ENCODE results near the gene TTLL5. TPM values are rescaled to one million over a fixed set of nuclear protein-coding genes. Genes with fewer than 3 reads are reported as not detected.
A peak's percentile ranks its signal among the peaks of the same experiment; 100 is the strongest.

TTLL5 gene
- polyA plus RNA-seq, 4 donors: 4.6 to 14.8 (median 8.5) TPM

GRCh38 chr14:75720842-75721498, 59.9 kb downstream of the TTLL5 start:
- FAIRE-seq (no peak), DNase-seq (peak in 1 of 2 donors; percentile 7)
- H3K27ac ChIP-seq (ENCODE audit: low read depth in 1 of 3, low read length in 2 of 3): no peak overlapping the region
- WGBS, 3 donors: 43 to 68% (median 65%) methylated on average over 4 of the region's 4 CpGs
- H3K36me3 ChIP-seq (ENCODE audit: control insufficient read depth in 3 of 3, insufficient read depth in 2 of 3, low read depth in 1 of 3, low read length in 3 of 3): peaks cover 4 to 17% (median 5%) of the 10 kb centered on the region in 3 donors
- no peak overlapping the region for H3K4me3 ChIP-seq (ENCODE audit: low read depth in 1 of 3, low read length in 3 of 3)
- no peaks in the 10 kb centered on the region for H3K4me1 ChIP-seq (ENCODE audit: control insufficient read depth in 3 of 3, insufficient read depth in 2 of 3, low read depth in 1 of 3, low read length in 2 of 3)
- no peaks in the 10 kb centered on the region for H3K27me3 ChIP-seq (ENCODE audit: control insufficient read depth in 3 of 3, insufficient read depth in 3 of 3, low read length in 3 of 3)
- no peaks in the 10 kb centered on the region for H3K9me3 ChIP-seq (ENCODE audit: control insufficient read depth in 2 of 2, insufficient read depth in 1 of 2, low read depth in 1 of 2, low read length in 1 of 2)

- peaks cover 0 to 3% (median 0%) of the 10 kb centered on the region in 3 donors for H3K4me1 ChIP-seq (ENCODE audit: control insufficient read depth in 3 of 3, insufficient read depth in 2 of 3, low read depth in 1 of 3, low read length in 2 of 3)
- H3K4me3 ChIP-seq (ENCODE audit: low read depth in 1 of 3, low read length in 3 of 3): no peak overlapping the region
- 59 to 85% (median 78%) methylated on average over 1 of the region's 1 CpG for WGBS, 3 donors
- FAIRE-seq: no peak
- no peak overlapping the region for H3K27ac ChIP-seq (ENCODE audit: low read depth in 1 of 3, low read length in 2 of 3)
- H3K27me3 ChIP-seq (ENCODE audit: control insufficient read depth in 3 of 3, insufficient read depth in 3 of 3, low read length in 3 of 3): no peaks in the 10 kb centered on the region
- no peak for DNase-seq
- H3K36me3 ChIP-seq (ENCODE audit: control insufficient read depth in 3 of 3, insufficient read depth in 2 of 3, low read depth in 1 of 3, low read length in 3 of 3): peaks cover 4 to 12% (median 5%) of the 10 kb centered on the region in 3 donors
- H3K9me3 ChIP-seq (ENCODE audit: control insufficient read depth in 2 of 2, insufficient read depth in 1 of 2, low read depth in 1 of 2, low read length in 1 of 2): no peaks in the 10 kb centered on the region
Observed at GRCh38 chr14:75723716-75724115, 62.7 kb downstream of the TTLL5 start.

GRCh38 chr14:75724414-75725204, 63.6 kb downstream of the TTLL5 start:
- WGBS, 3 donors: 88 to 92% (median 89%) methylated on average over 6 of the region's 6 CpGs
- no peak for FAIRE-seq

GRCh38 chr14:75725481-75725880, 64.4 kb downstream of the TTLL5 start:
- Histone ChIP-seq H3K4me1 (ENCODE audit: control insufficient read depth in 3 of 3, insufficient read depth in 2 of 3, low read depth in 1 of 3, low read length in 2 of 3) (peaks cover 0 to 3% (median 0%) of the 10 kb centered on the region in 3 donors), H3K9me3 (ENCODE audit: control insufficient read depth in 2 of 2, insufficient read depth in 1 of 2, low read depth in 1 of 2, low read length in 1 of 2) (no peaks in the 10 kb centered on the region), H3K27ac (ENCODE audit: low read depth in 1 of 3, low read length in 2 of 3) (no peak overlapping the region), H3K4me3 (ENCODE audit: low read depth in 1 of 3, low read length in 3 of 3) (no peak overlapping the region), H3K27me3 (ENCODE audit: control insufficient read depth in 3 of 3, insufficient read depth in 3 of 3, low read length in 3 of 3) (no peaks in the 10 kb centered on the region), H3K36me3 (ENCODE audit: control insufficient read depth in 3 of 3, insufficient read depth in 2 of 3, low read depth in 1 of 3, low read length in 3 of 3) (peaks cover 4 to 7% (median 5%) of the 10 kb centered on the region in 3 donors)
- 69 to 92% (median 89%) methylated on average over 3 of the region's 3 CpGs for WGBS, 3 donors
- no peak for DNase-seq
- FAIRE-seq: no peak

More at GRCh38 chr14:75724414-75725204, 63.6 kb downstream of the TTLL5 start:
- no peak for DNase-seq
- no peaks in the 10 kb centered on the region for H3K27me3 ChIP-seq (ENCODE audit: control insufficient read depth in 3 of 3, insufficient read depth in 3 of 3, low read length in 3 of 3)
- H3K4me1 ChIP-seq (ENCODE audit: control insufficient read depth in 3 of 3, insufficient read depth in 2 of 3, low read depth in 1 of 3, low read length in 2 of 3): peaks cover 0 to 3% (median 0%) of the 10 kb centered on the region in 3 donors
- H3K27ac ChIP-seq (ENCODE audit: low read depth in 1 of 3, low read length in 2 of 3): no peak overlapping the region
- peaks cover 4 to 7% (median 5%) of the 10 kb centered on the region in 3 donors for H3K36me3 ChIP-seq (ENCODE audit: control insufficient read depth in 3 of 3, insufficient read depth in 2 of 3, low read depth in 1 of 3, low read length in 3 of 3)
- no peak overlapping the region for H3K4me3 ChIP-seq (ENCODE audit: low read depth in 1 of 3, low read length in 3 of 3)
- no peaks in the 10 kb centered on the region for H3K9me3 ChIP-seq (ENCODE audit: control insufficient read depth in 2 of 2, insufficient read depth in 1 of 2, low read depth in 1 of 2, low read length in 1 of 2)

GRCh38 chr14:75726321-75726720, 65.3 kb downstream of the TTLL5 start:
- Histone ChIP-seq H3K4me3 (ENCODE audit: low read depth in 1 of 3, low read length in 3 of 3) (no peak overlapping the region), H3K36me3 (ENCODE audit: control insufficient read depth in 3 of 3, insufficient read depth in 2 of 3, low read depth in 1 of 3, low read length in 3 of 3) (peaks cover 4 to 7% (median 5%) of the 10 kb centered on the region in 3 donors), H3K27me3 (ENCODE audit: control insufficient read depth in 3 of 3, insufficient read depth in 3 of 3, low read length in 3 of 3) (no peaks in the 10 kb centered on the region), H3K9me3 (ENCODE audit: control insufficient read depth in 2 of 2, insufficient read depth in 1 of 2, low read depth in 1 of 2, low read length in 1 of 2) (no peaks in the 10 kb centered on the region), H3K4me1 (ENCODE audit: control insufficient read depth in 3 of 3, insufficient read depth in 2 of 3, low read depth in 1 of 3, low read length in 2 of 3) (peaks cover 0 to 3% (median 0%) of the 10 kb centered on the region in 3 donors), H3K27ac (ENCODE audit: low read depth in 1 of 3, low read length in 2 of 3) (no peak overlapping the region)
- WGBS, 3 donors: 96 to 98% (median 97%) methylated on average over 1 of the region's 1 CpG
- DNase-seq (peak; percentile 56 to 63), FAIRE-seq (no peak)

- FAIRE-seq: no peak
Observed at GRCh38 chr14:75727124-75727523, 66.1 kb downstream of the TTLL5 start.

GRCh38 chr14:75732888-75733287, 71.8 kb downstream of the TTLL5 start:
- no peaks in the 10 kb centered on the region for H3K9me3 ChIP-seq (ENCODE audit: control insufficient read depth in 2 of 2, insufficient read depth in 1 of 2, low read depth in 1 of 2, low read length in 1 of 2)
- no peaks in the 10 kb centered on the region for H3K27me3 ChIP-seq (ENCODE audit: control insufficient read depth in 3 of 3, insufficient read depth in 3 of 3, low read length in 3 of 3)
- WGBS, 3 donors: 95 to 98% (median 96%) methylated on average over 3 of the region's 3 CpGs
- peaks cover 0 to 5% (median 3%) of the 10 kb centered on the region in 3 donors for H3K4me1 ChIP-seq (ENCODE audit: control insufficient read depth in 3 of 3, insufficient read depth in 2 of 3, low read depth in 1 of 3, low read length in 2 of 3)
- FAIRE-seq (no peak), DNase-seq (no peak)
- peaks cover 0 to 3% (median 0%) of the 10 kb centered on the region in 3 donors for H3K36me3 ChIP-seq (ENCODE audit: control insufficient read depth in 3 of 3, insufficient read depth in 2 of 3, low read depth in 1 of 3, low read length in 3 of 3)
- no peak overlapping the region for H3K4me3 ChIP-seq (ENCODE audit: low read depth in 1 of 3, low read length in 3 of 3)
- H3K27ac ChIP-seq (ENCODE audit: low read depth in 1 of 3, low read length in 2 of 3): no peak overlapping the region

More at GRCh38 chr14:75727124-75727523, 66.1 kb downstream of the TTLL5 start:
- 94 to 96% (median 94%) methylated on average over 3 of the region's 3 CpGs for WGBS, 3 donors
- Histone ChIP-seq H3K36me3 (ENCODE audit: control insufficient read depth in 3 of 3, insufficient read depth in 2 of 3, low read depth in 1 of 3, low read length in 3 of 3) (peaks cover 4 to 6% (median 4%) of the 10 kb centered on the region in 3 donors), H3K9me3 (ENCODE audit: control insufficient read depth in 2 of 2, insufficient read depth in 1 of 2, low read depth in 1 of 2, low read length in 1 of 2) (no peaks in the 10 kb centered on the region), H3K27ac (ENCODE audit: low read depth in 1 of 3, low read length in 2 of 3) (no peak overlapping the region), H3K4me3 (ENCODE audit: low read depth in 1 of 3, low read length in 3 of 3) (no peak overlapping the region), H3K27me3 (ENCODE audit: control insufficient read depth in 3 of 3, insufficient read depth in 3 of 3, low read length in 3 of 3) (no peaks in the 10 kb centered on the region), H3K4me1 (ENCODE audit: control insufficient read depth in 3 of 3, insufficient read depth in 2 of 3, low read depth in 1 of 3, low read length in 2 of 3) (peaks cover 0 to 3% (median 0%) of the 10 kb centered on the region in 3 donors)
- DNase-seq: no peak

- Histone ChIP-seq H3K4me3 (ENCODE audit: low read depth in 1 of 3, low read length in 3 of 3) (no peak overlapping the region), H3K4me1 (ENCODE audit: control insufficient read depth in 3 of 3, insufficient read depth in 2 of 3, low read depth in 1 of 3, low read length in 2 of 3) (peaks cover 0 to 5% (median 3%) of the 10 kb centered on the region in 3 donors), H3K9me3 (ENCODE audit: control insufficient read depth in 2 of 2, insufficient read depth in 1 of 2, low read depth in 1 of 2, low read length in 1 of 2) (no peaks in the 10 kb centered on the region), H3K27me3 (ENCODE audit: control insufficient read depth in 3 of 3, insufficient read depth in 3 of 3, low read length in 3 of 3) (no peaks in the 10 kb centered on the region), H3K36me3 (ENCODE audit: control insufficient read depth in 3 of 3, insufficient read depth in 2 of 3, low read depth in 1 of 3, low read length in 3 of 3) (peaks cover 0 to 3% (median 0%) of the 10 kb centered on the region in 3 donors), H3K27ac (ENCODE audit: low read depth in 1 of 3, low read length in 2 of 3) (peak overlapping the region in 1 of 3 donors; percentile 35)
- DNase-seq: peak; percentile 46 to 54
- WGBS, 3 donors: 62 to 65% (median 64%) methylated on average over 3 of the region's 3 CpGs
- FAIRE-seq: no peak
Observed at GRCh38 chr14:75734854-75735253, 73.8 kb downstream of the TTLL5 start.
